ENCODE results near the gene KRT15. TPM values are rescaled to one million over a fixed set of nuclear protein-coding genes. Genes with fewer than 3 reads are reported as not detected.

KRT15 gene
- total RNA-seq, 1 donor from 2014 or later, result 0.79 TPM

DNA sequence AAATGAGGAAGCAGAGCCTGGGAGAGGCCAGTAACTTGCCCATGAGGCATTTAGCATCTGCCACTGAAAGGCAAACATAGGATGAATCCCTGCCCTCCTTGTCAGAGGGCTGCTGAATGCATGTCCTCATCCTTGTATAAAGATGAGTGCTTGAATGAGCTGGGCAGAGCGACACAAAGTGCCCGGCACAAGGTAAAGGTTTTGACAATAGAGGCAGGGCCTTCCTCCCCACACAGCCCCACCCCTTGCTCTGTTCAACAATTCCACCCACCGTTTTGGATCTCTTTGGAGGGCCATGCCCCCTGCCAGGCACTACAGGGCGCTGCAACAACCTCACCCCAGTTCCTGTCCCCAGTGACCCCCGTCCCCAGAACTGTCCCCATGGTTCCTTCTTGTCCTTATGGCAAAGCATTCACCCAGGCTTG is 10.8 kb upstream of the KRT15 start:
- Mint-ChIP-seq H3K27ac (ENCODE audit: unreplicated experiment) (peak overlapping the region; percentile 62), H3K4me3 (ENCODE audit: unreplicated experiment) (no peak overlapping the region), H3K36me3 (ENCODE audit: low read depth, unreplicated experiment) (no peaks in the 10 kb centered on the region), H3K27me3 (ENCODE audit: low read depth, unreplicated experiment) (peaks cover 11% of the 10 kb centered on the region), H3K4me1 (ENCODE audit: low read depth, unreplicated experiment) (peaks cover 15% of the 10 kb centered on the region), H3K9me3 (ENCODE audit: unreplicated experiment) (no peaks in the 10 kb centered on the region)
- DNase-seq (ENCODE audit: low read depth) (no peak), FAIRE-seq (no peak)
- Histone ChIP-seq H3K9me3 (ENCODE audit: insufficient read depth, low read depth, low read length) (no peaks in the 10 kb centered on the region), H3K9ac (ENCODE audit: low read length) (peak overlapping the region; percentile 20), H3K4me2 (ENCODE audit: low read length) (peak overlapping the region; percentile 46), H3K27ac (ENCODE audit: low read depth, low read length) (peak overlapping the region; percentile 71), H3K4me1 (ENCODE audit: insufficient read depth, low read length) (peaks cover 29% of the 10 kb centered on the region), H3K36me3 (ENCODE audit: insufficient read depth, low read length) (no peaks in the 10 kb centered on the region), H3K79me2 (ENCODE audit: insufficient read depth, low read length) (peaks cover 12% of the 10 kb centered on the region), H4K20me1 (ENCODE audit: insufficient read depth, low read length) (no peaks in the 10 kb centered on the region), H3K27me3 (ENCODE audit: insufficient read depth, low read length) (no peaks in the 10 kb centered on the region), H3K4me3 (ENCODE audit: insufficient read depth, low read depth, low read length) (no peak overlapping the region), H2AFZ (ENCODE audit: low read depth, low read length) (no peak overlapping the region)
- TF ChIP-seq CTCF (IDR thresholded peaks at IDR 0.05; ENCODE audit: insufficient read depth, low read depth, low read length) (no peak), EZH2 (IDR thresholded peaks at IDR 0.05; ENCODE audit: insufficient read depth, low read length) (no peak)

- peak overlapping the region; percentile 62 for H3K4me3 Mint-ChIP-seq (ENCODE audit: unreplicated experiment)
- H3K79me2 ChIP-seq (ENCODE audit: insufficient read depth, low read length), result peaks cover 12% of the 10 kb centered on the region
- H4K20me1 ChIP-seq (ENCODE audit: insufficient read depth, low read length), result no peaks in the 10 kb centered on the region
- H3K4me1 Mint-ChIP-seq (ENCODE audit: low read depth, unreplicated experiment), result peaks cover 15% of the 10 kb centered on the region
- H2AFZ ChIP-seq (ENCODE audit: low read depth, low read length), result no peak overlapping the region
- H3K27ac ChIP-seq (ENCODE audit: low read depth, low read length), result no peak overlapping the region
- FAIRE-seq, result no peak
- H3K9me3 ChIP-seq (ENCODE audit: insufficient read depth, low read depth, low read length), result no peaks in the 10 kb centered on the region
- no peaks in the 10 kb centered on the region for H3K27me3 ChIP-seq (ENCODE audit: insufficient read depth, low read length)
- H3K36me3 ChIP-seq (ENCODE audit: insufficient read depth, low read length), result no peaks in the 10 kb centered on the region
- H3K9ac ChIP-seq (ENCODE audit: low read length), result peak overlapping the region; percentile 20
- H3K36me3 Mint-ChIP-seq (ENCODE audit: low read depth, unreplicated experiment), result no peaks in the 10 kb centered on the region
- H3K4me2 ChIP-seq (ENCODE audit: low read length), result no peak overlapping the region
- H3K27me3 Mint-ChIP-seq (ENCODE audit: low read depth, unreplicated experiment), result peaks cover 11% of the 10 kb centered on the region
- H3K4me3 ChIP-seq (ENCODE audit: insufficient read depth, low read depth, low read length), result no peak overlapping the region
- no peak for DNase-seq (ENCODE audit: low read depth)
- peaks cover 29% of the 10 kb centered on the region for H3K4me1 ChIP-seq (ENCODE audit: insufficient read depth, low read length)
- no peak overlapping the region for H3K27ac Mint-ChIP-seq (ENCODE audit: unreplicated experiment)
- TF ChIP-seq EZH2 (IDR thresholded peaks at IDR 0.05; ENCODE audit: insufficient read depth, low read length) (no peak), CTCF (IDR thresholded peaks at IDR 0.05; ENCODE audit: insufficient read depth, low read depth, low read length) (no peak)
- no peaks in the 10 kb centered on the region for H3K9me3 Mint-ChIP-seq (ENCODE audit: unreplicated experiment)
These were observed 10.3 kb upstream of the KRT15 start for GRCh38 chr17:41528959-41529353.

Measured in astrocyte (in vitro differentiated cells and primary cell).